Measurements from ENCODE around the gene KCNH4. TPM values are rescaled to one million over a fixed set of nuclear protein-coding genes. Genes with fewer than 3 reads are reported as not detected.
A peak's percentile ranks its signal among the peaks of the same experiment; 100 is the strongest.

Gene KCNH4
- total and polyA plus RNA-seq, 11 donors = 0.07 to 0.28 (median 0.11) TPM; not detected in 1

DNA sequence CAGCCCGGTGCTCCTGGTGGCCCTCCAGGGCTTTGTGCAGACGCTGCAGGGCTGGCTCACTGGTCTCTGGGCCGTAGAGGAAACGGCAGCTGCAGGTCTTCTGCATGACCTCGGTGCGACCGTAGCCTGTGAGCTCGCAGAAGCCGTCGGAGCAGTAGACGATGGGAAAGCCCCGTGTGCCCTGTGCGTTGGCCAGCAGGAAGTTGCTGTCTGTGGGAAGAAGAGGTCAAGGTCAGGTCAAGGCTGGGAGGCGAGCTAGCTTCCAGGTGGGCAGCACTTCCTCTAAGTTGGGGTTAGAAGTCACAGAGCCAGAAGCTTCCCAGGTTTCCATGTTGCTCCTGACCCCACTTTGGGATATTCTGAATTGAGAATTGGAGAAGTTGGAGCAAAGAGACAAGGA lies 2.1 kb downstream of the KCNH4 start:
- DNase-seq (no peak), ATAC-seq (no peak)
- no peak overlapping the region for H3K4me3 ChIP-seq
- H3K9me3 ChIP-seq = no peaks in the 10 kb centered on the region
- WGBS, 4 donors = 30 to 40% (median 33%) methylated on average over 3 to 14 of the region's 14 CpGs
- peaks cover 0 to 31% (median 20%) of the 10 kb centered on the region in 12 donors for H3K4me1 ChIP-seq
- intact Hi-C loops (cut with DNase I) = no loop called here
- no peak overlapping the region for H3K27ac ChIP-seq
- TF ChIP-seq POLR2A (IDR thresholded peaks at IDR 0.05) (no peak), CTCF (IDR thresholded peaks at IDR 0.05) (no peak)
- H3K36me3 ChIP-seq = no peaks in the 10 kb centered on the region
- peaks cover 0 to 28% (median 14%) of the 10 kb centered on the region in 9 donors for H3K27me3 ChIP-seq

DNA sequence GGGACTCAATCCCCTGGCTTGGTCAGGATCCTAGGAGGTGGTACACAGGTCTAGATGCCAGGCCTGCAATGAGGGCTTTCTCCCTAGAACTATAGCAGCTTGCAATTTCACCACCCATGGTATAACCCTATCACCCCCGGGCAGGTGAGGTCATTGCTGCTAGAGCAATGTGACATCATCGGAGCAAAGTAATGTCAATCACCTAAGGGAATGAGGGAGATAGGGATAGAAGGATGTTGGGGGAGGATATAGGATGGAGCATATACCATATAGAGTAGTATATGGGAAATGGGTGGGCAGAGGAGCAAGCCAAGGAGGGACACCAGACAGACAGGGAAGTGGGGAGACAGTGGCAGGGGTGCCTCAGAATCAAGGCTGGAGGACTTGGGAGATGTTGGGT lies 3.3 kb downstream of the KCNH4 start:
- intact Hi-C loops (cut with DNase I) = no loop called here
- WGBS, 4 donors = 70 to 90% (median 85%) methylated on average over 2 of the region's 2 CpGs
- H3K27me3 ChIP-seq = peaks cover 0 to 28% (median 14%) of the 10 kb centered on the region in 9 donors
- H3K9me3 ChIP-seq = no peaks in the 10 kb centered on the region
- TF ChIP-seq CTCF (IDR thresholded peaks at IDR 0.05) (no peak), POLR2A (IDR thresholded peaks at IDR 0.05) (no peak)
- no peak for ATAC-seq
- DNase-seq = no peak
- H3K36me3 ChIP-seq = no peaks in the 10 kb centered on the region
- H3K4me3 ChIP-seq = no peak overlapping the region
- no peak overlapping the region for H3K27ac ChIP-seq
- peaks cover 0 to 22% (median 13%) of the 10 kb centered on the region in 12 donors for H3K4me1 ChIP-seq

DNA sequence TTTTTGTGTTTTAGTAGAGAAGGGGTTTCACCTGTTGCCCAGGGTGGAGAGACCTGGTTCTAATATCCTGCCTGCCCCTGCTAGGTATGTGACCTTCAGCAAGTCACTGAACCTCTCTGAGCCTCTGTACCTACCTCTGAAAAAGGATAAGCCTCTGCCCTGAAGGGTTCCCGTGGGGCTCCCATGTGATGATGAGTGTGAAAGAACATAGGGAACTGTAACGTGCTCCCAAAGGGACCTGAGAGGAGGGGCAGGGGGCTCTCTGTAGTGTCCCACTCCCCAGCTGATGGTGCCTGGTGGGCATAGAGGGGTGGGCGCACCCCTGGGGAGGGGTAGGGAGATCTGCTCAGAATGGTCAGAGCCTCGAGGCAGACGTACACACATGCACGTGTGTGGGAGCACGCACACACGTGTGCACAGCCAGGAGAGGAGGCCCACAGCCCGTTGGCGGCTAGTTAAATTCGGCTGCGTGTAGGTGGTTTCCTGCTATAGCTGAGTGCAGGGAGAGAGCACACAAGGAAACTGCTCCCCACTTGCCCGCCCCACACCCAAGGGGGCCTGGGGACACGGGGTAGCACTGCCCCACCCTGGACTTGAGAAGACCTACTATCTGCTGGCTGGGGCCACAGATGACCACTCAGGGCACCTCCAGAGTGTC lies 6.7 kb downstream of the KCNH4 start:
- no peak overlapping the region for H3K4me3 ChIP-seq
- TF ChIP-seq POLR2A (IDR thresholded peaks at IDR 0.05) (no peak), CTCF (IDR thresholded peaks at IDR 0.05) (no peak)
- H3K4me1 ChIP-seq = no peaks in the 10 kb centered on the region
- no peak for DNase-seq
- H3K9me3 ChIP-seq = no peaks in the 10 kb centered on the region
- H3K36me3 ChIP-seq = no peaks in the 10 kb centered on the region
- no peak for ATAC-seq
- no peak overlapping the region for H3K27ac ChIP-seq
- 69 to 80% (median 75%) methylated on average over 14 of the region's 14 CpGs for WGBS, 4 donors
- intact Hi-C loops (cut with DNase I) = no loop called here
- no peaks in the 10 kb centered on the region for H3K27me3 ChIP-seq

DNA sequence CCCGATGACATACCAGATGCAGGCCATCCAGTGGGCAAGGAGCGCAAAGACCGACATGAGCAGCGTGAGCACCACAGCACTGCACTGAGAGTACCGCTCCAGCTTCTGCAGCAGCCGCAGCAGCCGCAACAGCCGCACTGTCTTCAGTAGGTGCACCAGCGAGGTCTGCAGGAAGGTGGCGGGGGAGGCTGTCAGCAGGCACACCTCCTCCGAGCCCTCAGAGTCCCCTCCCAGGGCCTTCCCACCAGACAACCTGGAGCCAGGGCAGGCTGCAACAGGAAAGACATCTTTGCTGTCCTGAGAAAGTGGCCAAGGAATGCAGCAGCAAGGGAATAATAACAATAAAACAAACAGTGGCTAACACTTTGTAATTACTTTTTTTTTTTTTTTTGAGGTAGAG lies 9.1 kb downstream of the KCNH4 start:
- Histone ChIP-seq H3K27me3 (no peaks in the 10 kb centered on the region), H3K27ac (no peak overlapping the region), H3K4me3 (no peak overlapping the region), H3K4me1 (no peaks in the 10 kb centered on the region), H3K9me3 (no peaks in the 10 kb centered on the region), H3K36me3 (no peaks in the 10 kb centered on the region)
- DNase-seq (peak in 2 of 5 donors; percentile 55 to 61), ATAC-seq (peak in 1 of 4 donors; percentile 9)
- 44 to 59% (median 49%) methylated on average over 11 of the region's 11 CpGs for WGBS, 4 donors
- TF ChIP-seq CTCF (IDR thresholded peaks at IDR 0.05) (peak in 1 of 12 donors; percentile 14), POLR2A (IDR thresholded peaks at IDR 0.05) (no peak)
- intact Hi-C loops (cut with DNase I) = no loop called here

All from heart left ventricle (tissue), 16 donors.